Dedifferentiated amniotic fluid mesenchymal stem cell (primary cell): ENCODE data around the gene ANP32E.

Source experiments
- DNase-seq: peaks from one replicate; pipeline ENCODE4 v3.0.0-alpha.2; 2016; ENCODE audit errors: extremely low spot score

Gene ANP32E

DNA sequence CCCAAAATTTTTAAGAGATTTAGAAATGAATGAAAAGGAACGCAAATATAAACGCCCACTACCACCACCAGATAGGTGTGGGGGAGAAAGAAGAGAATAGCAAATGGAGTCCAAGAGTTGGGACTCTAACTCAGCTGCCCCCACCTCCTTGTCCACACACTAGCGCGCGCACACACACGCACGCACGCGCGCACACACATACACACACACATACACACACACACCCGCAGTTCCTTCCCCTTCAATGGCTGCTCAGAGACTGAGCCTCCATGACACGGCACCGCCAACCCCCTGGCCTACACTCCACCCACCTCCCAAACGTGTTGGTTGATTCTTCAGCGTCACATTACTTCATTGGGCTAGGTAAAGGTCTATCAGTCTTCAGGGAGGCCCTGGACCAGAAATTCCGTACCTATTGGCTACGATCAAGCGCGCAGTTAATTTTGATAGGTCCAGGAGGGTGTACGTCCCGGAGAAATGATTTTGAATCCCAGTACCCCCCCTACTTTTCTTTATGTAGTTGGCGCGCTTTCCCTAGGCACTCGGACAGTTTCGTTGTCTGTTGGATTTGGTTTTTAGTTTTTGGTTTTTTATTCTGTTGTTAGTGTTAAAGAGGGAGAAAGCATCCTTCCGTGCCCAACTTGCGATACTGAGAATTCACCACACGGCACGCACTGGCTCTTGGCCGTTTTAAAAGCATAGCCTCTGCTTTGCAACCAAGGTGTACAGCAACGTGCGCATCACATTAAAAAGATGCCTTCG lies at the start of gene ANP32E:
TSS of gene ANP32E (minus strand) at position 261 of the 762 bp plus-strand sequence. CDS start 326 bp downstream, outside the sequence.
- DNase-seq = peak; percentile 99

DNA sequence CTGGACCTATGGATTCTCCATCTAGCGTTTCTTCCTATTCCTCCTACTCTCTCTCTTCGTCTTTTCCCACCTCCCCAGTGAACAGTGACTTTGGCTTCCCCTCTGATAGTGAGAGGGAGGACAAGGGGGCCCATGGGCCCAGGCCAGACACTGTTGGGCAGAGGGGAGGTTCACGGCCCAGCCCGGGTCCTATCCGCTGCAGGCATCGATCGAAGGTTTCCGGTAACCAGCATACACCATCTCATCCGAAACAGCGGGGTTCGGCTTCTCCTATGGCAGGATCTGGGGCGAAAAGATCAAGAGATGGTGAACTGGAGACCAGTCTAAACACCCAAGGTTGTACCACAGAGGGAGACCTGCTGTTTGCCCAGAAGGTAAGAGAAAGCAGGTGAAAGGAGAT lies 47.3 kb upstream of the ANP32E start:
- DNase-seq = no peak

GRCh38 chr1:150282558-150282958 lies 46.6 kb upstream of the ANP32E start:
- no peak for DNase-seq

- peak; percentile 99 for DNase-seq
Observed at GRCh38 chr1:150281758-150282557, 46.0 kb upstream of the ANP32E start, which contains the start of gene CIART. Gene CIART, plus strand, starts transcription at chr1:150282554. Its CDS starts 714 bp downstream, at chr1:150283268.

DNA sequence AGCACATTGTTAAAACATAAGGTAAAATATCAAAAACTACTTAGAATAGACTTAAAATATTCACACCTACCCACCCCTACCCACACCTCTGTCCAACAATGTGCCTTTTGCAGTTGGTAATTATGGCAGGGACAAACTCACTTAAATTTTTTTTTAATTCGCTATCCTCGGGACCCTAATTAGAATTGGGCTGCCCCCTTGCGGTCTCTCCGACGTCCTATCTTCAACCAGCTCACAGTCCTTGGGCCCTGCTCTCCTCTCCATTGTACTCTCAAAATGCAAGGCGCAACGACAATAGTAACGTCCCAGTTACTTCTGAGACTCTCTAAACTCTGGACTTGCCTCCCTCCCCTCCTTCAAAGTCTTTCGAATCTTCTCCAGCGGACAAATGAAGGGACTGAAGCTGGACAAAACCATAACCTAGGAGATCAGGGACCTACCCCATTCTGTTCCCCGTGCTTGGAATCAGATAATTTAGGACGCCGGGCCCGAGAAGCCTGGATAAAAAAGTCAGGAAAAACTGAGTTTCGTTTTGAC lies 45.4 kb upstream of the ANP32E start:
- peak; percentile 75 for DNase-seq

GRCh38 chr1:150280138-150280707 lies 44.3 kb upstream of the ANP32E start:
- no peak for DNase-seq

DNA sequence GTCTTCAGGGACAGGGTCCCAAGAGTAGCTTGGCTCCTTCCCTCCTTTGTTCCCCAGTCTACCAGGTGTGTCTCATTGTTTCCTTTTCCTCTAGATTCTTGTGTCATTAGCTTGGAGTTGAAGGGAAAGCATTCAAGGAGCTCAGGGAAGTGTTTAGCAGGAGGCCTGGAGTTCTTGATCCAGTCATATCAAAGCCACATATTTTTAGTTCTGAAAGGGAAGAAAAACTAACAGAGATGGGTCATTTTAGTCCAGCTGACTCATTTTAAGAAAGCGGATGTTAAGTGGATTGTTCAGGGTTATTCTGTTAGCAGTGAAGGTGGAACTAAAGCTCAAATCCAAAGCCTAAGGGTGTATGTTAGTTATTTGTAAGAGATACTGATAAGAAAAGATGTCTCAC lies 37.4 kb upstream of the ANP32E start:
- DNase-seq = no peak

GRCh38 chr1:150271291-150271959 lies 35.5 kb upstream of the ANP32E start:
- DNase-seq = no peak

- no peak for DNase-seq
Observed at GRCh38 chr1:150269451-150269850, 33.5 kb upstream of the ANP32E start.

- peak; percentile 95 for DNase-seq
Observed at GRCh38 chr1:150268705-150269403, 32.9 kb upstream of the ANP32E start, which contains the start of gene APH1A. Gene APH1A, minus strand, starts transcription at chr1:150269016. Its CDS starts 206 bp downstream, at chr1:150268810.

DNA sequence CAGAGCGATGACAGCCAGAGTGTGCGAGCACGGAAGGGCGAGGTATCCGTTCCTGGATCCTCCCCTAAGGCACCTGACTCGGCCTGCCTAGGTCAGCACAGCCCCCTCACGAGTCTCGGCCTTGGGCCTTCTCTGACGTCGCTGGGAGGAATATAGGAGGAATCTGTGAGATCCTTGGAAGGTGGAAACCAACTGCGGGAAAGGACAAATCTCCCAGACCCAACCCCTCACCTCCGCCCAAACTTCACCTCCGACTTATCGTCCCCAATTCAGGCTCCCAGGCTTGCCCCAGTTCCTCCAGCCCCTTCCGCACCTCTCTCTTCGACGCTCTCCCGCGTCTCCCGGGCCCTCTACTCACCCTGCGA lies 32.4 kb upstream of the ANP32E start:
- DNase-seq = no peak

DNA sequence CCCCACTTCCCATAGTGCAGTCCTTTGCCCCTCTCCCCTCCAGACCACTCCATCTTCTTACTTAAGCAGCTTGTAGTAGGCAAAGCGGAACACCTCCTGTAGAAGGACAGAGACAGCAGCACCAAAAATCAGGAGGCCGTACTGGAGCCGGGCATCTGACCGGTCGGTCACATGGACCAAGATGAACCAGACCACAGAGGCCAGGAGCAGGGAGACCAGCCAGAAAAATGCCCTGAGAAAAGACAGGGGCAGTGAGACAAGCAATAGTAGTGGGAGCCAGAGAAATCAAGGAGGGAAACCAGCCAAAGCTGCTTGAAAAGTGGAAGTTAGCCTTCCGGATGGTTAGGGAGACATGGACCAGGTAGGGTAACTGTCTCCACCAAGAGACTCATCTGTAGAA lies 32.0 kb upstream of the ANP32E start:
- DNase-seq = no peak

DNA sequence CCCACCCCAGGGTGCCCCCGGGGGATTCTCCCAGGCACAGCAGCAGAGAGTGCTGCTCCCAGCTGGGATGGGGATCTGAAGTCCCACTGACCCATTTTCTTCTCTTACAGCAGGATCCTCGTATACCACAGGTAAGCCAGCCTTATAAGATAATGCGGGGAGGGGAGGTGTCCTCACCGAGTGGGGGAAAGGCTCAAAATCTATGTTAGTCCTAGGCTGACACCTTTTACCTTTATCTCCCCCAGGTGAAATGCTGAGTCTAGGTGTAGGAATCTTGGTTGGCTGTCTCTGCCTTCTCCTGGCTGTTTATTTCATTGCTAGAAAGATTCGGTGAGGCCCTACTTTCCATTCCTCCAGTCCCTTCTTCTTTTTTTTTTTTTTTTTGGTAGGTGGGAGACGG lies 27.6 kb upstream of the ANP32E start:
- no peak for DNase-seq

GRCh38 chr1:150262388-150263320 lies 26.7 kb upstream of the ANP32E start:
- no peak for DNase-seq

DNA sequence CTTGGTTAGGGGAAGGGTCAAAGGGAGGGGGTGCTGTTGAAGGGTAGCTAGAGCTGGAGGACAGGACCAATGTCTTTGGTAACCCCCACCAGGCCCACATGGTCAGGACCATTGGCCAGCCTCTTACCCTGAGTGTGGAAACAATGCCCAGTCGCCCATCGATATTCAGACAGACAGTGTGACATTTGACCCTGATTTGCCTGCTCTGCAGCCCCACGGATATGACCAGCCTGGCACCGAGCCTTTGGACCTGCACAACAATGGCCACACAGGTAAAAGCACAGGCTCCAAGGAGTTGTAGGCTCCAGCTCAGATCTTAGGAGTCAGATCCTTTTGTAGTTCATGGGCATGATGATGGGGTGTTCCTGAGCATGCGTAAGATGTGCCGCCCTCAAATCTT lies 25.5 kb upstream of the ANP32E start:
- no peak for DNase-seq

DNA sequence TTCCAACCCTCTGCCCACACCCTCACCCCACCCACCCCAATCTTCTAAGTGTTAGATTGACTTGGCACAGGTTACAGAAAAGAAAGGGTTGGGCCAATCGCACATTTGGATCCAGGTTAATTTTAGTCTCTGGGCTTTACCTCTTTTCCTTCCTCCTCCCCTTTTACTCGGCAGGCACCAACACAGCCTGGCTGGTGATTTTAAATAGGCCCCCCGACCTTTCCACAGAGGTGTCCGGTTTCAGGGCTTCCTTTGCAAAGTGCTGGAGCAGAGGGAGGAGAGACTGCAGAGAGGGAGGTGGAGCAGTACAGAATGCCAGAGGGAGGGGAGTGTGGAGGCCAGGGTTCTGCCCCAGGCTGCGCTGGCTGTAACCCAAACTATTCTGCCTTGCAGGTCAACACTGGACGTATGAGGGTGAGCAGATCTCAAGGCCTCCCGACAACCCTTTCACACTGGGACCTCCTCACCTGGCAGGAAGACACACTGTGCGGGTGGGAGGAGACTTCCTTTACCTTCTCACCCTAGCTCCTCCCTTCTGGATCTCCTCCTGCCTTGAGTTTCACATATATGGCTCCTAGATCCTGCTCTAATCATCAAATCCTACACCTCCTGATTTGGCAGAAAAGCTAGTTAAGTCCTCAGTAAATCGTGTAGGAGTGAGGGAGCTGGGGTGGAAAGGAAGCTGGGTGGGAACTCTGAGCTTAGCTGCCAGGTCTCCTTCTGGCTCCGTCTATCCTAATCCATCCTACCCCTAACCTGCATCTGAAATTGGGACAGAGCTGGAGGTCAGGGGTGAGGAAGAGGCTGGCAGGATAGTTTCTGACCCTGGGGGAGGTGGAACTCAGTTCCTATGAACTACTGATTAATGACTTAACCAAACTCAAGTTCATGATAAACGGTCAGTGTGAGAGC lies 24.1 kb upstream of the ANP32E start:
- DNase-seq = no peak

DNA sequence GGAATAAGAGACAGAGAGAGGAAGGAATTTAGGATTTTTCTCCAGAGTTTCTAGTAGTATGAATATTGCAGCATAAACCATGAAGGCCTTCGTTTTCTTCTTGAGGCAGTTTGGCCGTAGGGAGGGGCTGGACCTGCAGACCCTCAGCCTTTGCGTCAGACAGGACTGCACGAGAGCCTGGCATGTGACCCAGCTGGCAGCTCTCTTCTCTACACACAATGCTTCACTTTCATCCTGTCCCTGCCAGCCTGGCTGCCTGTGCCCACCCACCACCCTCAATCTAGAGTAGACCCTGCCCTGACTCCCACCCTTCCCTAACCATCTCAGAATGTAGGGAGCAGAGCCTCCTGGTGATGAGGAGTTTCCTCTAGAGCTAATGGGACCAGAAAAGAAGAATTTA lies 23.3 kb upstream of the ANP32E start:
- DNase-seq = no peak

GRCh38 chr1:150257624-150258585 lies 22.0 kb upstream of the ANP32E start, which contains the start of gene CA14:
Gene CA14, plus strand, starts transcription at chr1:150257774. Its CDS starts 355 bp downstream, at chr1:150258129.
- no peak for DNase-seq
